C4-2B (cell line): ENCODE data around the gene TMTC2.

Experiments used
- H3K27ac ChIP-seq: fragments of 450-650 bp; 2 replicates; pipeline ENCODE4 v1.5.1; 2017
- ZFX ChIP-seq: fragments of 450-650 bp; IDR thresholded peaks from 2 replicates; pipeline ENCODE4 v1.6.1; 2017
- TF ChIP-seq, protein P1 (sequence below): fragments of 450-650 bp; conservative IDR thresholded peaks from 2 replicates; pipeline ENCODE4 v1.5.1; 2017; ENCODE audit warnings: mild to moderate bottlenecking

Gene TMTC2

DNA sequence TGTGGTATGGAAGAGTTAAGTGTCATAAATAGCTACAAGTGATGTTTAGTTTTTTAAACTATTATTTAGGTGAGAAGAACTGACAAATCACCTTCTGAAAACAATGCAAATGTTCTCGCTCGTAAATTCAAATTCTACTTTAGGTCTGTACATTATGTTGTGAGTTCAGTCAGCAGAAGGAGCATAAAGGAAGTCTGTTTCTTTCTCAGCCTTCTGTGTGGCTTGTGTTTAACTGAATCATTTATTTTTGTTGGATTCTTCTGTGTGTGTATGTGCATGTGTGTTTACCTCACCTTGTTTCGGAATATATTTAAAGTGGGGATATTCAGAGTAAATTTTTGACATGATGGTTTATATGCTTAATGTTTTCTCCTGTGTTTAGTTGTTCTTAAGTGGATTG is 285.9 kb downstream of the TMTC2 start:
- no peak for TF ChIP-seq ZFX
- TF ChIP-seq, protein P1, sequence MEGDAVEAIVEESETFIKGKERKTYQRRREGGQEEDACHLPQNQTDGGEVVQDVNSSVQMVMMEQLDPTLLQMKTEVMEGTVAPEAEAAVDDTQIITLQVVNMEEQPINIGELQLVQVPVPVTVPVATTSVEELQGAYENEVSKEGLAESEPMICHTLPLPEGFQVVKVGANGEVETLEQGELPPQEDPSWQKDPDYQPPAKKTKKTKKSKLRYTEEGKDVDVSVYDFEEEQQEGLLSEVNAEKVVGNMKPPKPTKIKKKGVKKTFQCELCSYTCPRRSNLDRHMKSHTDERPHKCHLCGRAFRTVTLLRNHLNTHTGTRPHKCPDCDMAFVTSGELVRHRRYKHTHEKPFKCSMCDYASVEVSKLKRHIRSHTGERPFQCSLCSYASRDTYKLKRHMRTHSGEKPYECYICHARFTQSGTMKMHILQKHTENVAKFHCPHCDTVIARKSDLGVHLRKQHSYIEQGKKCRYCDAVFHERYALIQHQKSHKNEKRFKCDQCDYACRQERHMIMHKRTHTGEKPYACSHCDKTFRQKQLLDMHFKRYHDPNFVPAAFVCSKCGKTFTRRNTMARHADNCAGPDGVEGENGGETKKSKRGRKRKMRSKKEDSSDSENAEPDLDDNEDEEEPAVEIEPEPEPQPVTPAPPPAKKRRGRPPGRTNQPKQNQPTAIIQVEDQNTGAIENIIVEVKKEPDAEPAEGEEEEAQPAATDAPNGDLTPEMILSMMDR = no peak
- H3K27ac ChIP-seq = no peak overlapping the region

DNA sequence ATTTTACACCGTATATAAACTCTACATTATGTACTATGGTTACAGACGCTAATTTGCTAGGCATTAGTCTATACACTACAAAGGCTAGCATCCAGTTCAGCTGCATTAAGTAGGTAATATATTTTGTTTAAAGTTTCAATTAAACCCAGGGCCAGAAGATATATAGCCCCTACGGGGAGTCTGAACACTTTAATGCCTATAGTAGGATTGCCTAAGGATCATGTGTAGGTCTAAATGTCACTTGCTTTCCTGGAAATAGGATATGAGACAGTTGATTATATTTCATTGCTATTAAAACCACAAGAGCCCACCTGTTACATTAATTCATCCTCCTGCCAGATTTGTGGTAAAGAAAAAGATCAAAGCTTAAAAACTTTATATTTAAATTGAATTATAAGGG is 286.9 kb downstream of the TMTC2 start:
- no peak overlapping the region for H3K27ac ChIP-seq
- TF ChIP-seq, protein P1 = no peak
- no peak for TF ChIP-seq ZFX

DNA sequence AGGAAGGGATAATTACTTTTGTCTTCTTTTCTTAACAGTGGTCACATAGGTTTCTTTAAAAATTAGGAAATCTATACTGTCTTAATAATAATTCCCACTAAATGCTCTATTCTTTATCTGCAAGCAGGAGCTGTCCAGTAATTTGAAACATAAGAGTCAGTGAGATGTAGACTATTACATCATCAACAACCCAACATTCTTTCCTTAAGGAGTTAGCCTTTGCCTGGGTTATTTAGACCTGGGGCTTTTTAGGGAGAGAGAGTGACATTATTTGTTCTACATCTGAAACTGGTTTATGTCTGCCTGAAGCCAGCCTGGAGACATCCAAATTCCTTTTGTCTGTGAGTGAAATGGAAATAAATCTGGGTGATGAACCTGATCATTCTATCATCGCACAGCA is 294.4 kb downstream of the TMTC2 start:
- H3K27ac ChIP-seq = no peak overlapping the region
- TF ChIP-seq, protein P1 = no peak
- TF ChIP-seq ZFX = no peak

DNA sequence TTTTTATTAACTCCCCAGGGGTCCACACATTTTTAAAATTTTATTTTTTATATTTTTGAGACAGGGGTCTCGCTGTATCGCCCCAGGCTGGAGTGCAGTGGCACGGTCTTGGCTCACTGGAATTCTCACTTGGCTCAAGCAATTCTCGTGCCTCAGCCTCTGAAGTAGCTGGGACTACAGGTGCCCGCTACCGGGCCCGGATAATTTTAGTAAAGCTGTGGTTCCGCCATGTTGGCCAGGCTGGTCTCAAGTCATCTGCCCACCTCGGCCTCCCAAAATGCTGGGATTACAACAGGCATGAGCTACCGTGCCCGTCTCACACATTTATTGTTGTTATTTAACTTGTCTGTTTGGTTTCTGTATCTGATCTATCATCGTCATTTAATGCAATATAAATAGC is 307.4 kb downstream of the TMTC2 start:
- H3K27ac ChIP-seq = no peak overlapping the region
- TF ChIP-seq, protein P1 = no peak
- no peak for TF ChIP-seq ZFX

DNA sequence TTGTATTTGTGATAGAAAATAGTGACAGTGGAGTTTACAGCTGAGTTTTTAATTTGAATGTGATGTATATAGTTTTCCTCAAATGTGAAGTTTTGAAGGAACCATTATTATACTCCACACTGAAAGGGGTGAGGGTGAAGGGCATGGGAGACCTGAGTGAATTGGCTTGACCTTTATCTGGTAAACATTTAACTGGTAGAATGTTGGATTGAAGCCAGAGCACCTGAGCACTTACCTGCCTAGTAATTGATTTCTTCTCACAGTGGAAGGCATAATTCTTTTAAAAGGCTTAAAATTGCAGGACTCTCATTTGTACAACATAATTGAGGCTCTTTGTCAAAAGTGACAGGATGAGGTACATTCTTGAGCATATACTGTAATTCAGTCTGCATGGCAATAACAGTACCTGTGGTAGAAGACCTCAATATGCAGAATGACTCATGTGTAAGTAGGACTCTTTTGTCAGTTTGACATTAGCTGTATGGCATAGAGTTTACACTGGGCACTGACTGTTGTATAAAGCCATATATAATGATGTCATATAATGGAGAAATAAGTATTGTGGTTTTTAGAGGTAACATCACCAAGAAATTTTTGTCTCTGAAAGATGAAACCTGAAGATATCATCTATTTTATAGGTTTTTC is 309.6 kb downstream of the TMTC2 start:
- no peak overlapping the region for H3K27ac ChIP-seq
- TF ChIP-seq, protein P1 = no peak
- TF ChIP-seq ZFX = no peak

DNA sequence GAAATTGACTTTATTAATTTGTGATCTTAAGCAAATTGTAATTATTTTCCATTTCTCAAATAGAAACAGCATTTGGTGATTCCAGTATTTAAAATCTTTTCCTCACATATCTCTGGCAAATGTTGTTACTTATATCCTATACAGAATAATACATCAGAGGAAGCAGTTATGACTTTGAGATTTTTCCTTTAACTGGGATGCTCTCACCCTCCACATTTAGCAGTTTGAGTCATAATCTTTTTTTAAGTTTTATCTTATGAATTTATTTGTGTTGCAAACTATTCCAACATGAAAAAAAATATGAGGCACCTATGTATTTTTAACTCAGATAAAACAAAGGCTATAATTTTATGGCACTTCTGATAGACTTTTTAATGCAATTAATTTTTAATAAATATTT is 311.8 kb downstream of the TMTC2 start:
- no peak for TF ChIP-seq ZFX
- TF ChIP-seq, protein P1 = no peak
- H3K27ac ChIP-seq = no peak overlapping the region

DNA sequence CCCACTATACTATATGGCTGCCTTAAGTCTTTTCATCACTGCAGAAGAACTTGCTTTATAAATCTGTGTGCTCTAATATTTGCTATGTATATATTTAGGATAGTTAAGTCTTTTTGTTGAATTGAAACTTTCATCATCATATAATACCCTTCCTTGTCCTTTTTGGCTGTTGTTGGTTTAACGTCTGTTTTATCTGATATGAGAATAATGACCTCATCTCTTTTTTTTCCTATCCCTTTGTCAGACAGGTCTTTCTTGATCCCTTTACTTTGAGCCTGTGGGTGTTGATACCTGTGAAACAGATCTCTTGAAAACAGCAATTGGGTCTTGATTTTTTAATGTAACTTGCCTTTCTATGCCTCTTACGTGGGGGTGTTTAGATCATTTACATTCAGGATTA is 316.3 kb downstream of the TMTC2 start:
- TF ChIP-seq, protein P1 = no peak
- no peak for TF ChIP-seq ZFX
- H3K27ac ChIP-seq = no peak overlapping the region
